HG03565 (cell line): Measurements from ENCODE around the gene NSG2.
"Not testable (repeated sequence)": the region's sequence is repeated elsewhere in the genome, so short reads cannot be mapped to it uniquely, and the experiment has no call there.

Source experiments
- ATAC-seq: cut with Tn5 transposase; IDR thresholded peaks from one replicate; pipeline ENCODE4 v1.9.1; 2021; ENCODE audit warnings: mild to moderate bottlenecking, moderate library complexity; ENCODE audit not compliant: unreplicated experiment

NSG2 gene

GRCh38 chr5:174045470-174046025 lies at the start of gene NSG2:
Gene NSG2 (plus strand): TSS chr5:174045706. CDS start chr5:174046756, 1,050 bp downstream.
- ATAC-seq: peak; percentile 90

- ATAC-seq: no peak
Observed at GRCh38 chr5:173997331-173997730, 48.2 kb upstream of the NSG2 start.

- ATAC-seq: no peak
Observed at GRCh38 chr5:173998531-173998930, 47.0 kb upstream of the NSG2 start.

GRCh38 chr5:174000076-174000475 lies 45.4 kb upstream of the NSG2 start:
- ATAC-seq: no peak

DNA sequence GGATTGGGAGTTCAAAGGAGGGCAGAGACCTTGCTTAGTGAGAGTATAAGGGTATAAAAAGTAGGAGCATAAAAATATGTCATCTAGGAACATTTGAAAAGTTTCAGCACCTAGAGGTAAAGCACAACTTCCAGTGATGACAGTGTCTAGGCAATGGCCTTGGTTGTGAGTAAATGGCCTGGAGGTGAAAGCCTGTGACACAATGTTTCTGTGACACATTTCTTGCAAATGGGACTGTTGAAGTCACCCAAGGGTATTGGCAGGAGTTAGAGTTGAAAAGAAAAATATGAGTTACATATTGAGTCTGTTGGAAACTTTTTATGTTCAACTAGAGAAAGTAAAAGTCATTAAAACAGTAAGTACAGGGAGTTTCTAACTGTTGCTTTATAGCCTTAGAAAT lies 41.7 kb upstream of the NSG2 start:
- no peak for ATAC-seq

DNA sequence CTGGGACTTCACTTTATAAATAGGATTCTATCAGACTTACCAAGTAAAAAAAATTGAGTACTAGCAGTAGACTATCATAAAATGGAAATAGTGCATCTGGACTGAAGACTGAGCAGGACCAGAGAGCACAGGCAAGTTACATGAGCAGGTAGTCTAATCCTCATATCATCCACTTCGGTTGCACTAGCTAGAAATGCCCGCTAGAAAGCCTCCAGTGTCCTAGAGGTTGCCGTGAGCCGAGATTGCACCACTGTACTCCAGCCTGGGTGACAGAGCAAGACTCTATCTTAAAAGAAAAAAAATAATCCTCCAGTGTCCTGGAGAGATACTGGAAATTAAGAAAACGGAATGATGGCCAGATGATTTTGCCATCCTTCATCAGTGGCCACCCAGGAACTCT lies 36.6 kb upstream of the NSG2 start:
- ATAC-seq: no peak

- no peak for ATAC-seq
Observed at GRCh38 chr5:174010365-174010764, 35.1 kb upstream of the NSG2 start.

DNA sequence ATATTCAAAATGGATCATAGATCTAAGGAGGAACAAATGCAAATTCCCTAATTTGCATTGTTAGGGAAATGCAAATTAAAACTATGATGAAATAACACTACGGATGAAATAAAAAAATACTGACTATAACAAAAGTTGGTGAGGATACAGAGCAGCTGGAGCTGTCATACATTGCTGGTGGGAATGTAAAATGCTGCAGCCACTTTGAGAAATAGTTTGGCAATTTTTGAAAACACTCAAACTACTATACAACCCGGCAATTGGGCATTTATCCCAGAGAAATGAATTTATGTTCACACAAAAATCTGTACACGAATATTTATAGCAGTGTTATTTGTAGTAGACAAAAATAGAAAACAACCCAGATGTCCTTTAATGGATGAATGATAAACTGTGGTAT lies 34.1 kb upstream of the NSG2 start:
- ATAC-seq: no peak

DNA sequence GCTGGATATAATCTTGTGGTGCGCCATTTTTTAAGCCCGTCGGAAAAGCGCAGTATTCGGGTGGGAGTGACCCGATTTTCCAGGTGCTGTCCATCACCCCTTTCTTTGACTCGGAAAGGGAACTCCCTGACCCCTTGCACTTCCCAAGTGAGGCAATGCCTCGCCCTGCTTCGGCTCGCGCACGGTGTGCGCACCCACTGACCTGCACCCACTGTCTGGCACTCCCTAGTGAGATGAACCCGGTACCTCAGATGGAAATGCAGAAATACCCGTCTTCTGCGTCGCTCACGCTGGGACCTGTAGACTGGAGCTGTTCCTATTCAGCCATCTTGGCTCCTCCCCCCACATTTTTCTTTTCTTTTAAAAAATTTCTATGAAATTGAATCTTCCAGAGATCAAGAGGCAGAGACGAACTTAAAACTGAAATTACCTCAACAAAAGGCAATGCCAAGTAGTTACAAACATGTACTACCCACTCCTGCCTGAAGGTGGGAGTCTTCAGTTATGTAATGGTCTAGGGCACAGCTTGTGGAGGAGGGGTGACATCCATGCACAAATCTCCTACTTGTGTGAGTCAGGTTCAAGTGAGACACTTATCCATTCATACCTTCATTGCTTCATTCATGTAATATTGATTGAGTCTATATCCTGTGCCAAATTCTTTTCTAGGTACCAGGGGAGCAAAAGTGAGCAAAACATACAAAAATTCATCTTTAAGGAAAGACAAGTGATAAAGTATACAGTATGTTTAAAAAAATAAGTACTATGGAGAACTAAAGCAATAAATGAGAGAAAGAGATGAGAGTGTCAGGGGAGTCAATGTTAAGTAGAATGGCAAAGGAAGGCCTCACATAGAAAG lies 25.2 kb upstream of the NSG2 start:
- ATAC-seq: not testable (repeated sequence)

DNA sequence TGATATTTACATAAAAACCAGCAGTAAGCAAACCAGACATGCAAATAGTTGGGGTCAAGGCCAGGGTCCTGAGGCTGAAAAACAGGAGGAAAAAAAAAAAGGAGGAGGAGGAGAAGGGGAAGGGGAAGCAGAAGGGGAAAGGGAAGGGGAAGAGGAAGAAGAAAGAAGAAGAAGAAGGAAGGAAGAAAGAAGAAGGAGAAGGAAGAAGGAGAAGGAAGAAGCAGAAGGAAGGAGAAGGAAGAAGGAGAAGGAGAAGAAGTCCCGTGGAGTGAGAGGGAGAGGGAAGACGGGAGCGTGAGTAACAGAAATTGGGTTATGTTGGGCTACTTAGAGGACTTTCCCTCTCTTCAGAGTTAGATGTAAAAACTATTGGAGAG lies 24.6 kb upstream of the NSG2 start:
- ATAC-seq: no peak

- ATAC-seq: no peak
Observed at GRCh38 chr5:174022384-174023095, 23.0 kb upstream of the NSG2 start.

DNA sequence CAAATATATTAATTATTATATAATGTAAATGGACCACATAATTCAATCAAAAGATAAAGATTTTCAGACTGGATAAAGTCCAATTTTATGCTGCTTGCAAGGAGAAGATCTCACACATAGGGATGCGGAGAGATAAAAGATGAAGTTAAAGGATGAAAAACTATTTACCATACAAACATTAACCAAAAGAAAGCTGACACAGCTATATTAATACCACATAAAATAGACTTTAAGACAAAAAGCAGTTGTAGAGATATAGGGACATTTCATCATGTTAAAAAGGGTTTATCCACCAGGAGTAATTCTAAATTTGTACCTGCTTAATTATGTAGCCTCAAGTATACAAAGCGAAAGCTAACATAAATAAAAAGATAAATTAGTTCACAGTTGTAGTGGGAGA lies 15.2 kb upstream of the NSG2 start:
- ATAC-seq: no peak

DNA sequence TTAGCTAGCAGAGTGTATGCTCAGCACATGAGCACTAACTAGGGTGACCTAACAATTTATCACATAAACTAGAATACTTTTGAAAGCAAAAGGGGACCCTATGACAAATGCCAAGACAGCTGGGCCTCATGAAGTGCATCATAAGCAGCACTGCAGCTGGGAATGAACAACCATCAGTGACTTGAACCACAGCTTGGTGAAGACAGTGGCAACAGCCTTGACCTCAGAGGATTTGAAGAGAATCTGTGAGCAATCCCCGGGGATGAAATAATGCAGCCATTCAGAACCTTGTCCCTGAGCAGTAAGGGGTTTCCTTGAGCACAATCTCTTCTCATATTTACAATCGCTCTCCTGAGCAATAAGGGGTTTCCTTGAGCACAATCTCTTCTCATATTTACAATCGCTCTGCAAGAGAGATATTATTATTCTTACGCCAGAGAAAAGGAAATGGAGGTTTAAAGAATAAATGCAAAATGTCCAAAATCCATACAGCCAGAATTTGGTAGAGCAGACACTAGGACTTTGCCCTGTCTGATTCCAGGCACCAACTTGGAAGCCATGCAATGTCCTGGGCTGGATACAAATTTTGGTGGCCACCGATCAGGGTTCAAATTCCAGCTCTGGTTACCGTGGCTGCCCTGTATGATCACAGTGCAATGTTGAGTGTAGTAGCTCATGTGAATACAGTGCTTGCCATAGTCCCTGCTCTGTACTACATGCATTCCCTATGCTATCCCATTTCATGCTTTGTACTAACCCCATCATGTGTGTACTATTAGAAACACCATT lies 846 bp upstream of the NSG2 start:
- no peak for ATAC-seq

DNA sequence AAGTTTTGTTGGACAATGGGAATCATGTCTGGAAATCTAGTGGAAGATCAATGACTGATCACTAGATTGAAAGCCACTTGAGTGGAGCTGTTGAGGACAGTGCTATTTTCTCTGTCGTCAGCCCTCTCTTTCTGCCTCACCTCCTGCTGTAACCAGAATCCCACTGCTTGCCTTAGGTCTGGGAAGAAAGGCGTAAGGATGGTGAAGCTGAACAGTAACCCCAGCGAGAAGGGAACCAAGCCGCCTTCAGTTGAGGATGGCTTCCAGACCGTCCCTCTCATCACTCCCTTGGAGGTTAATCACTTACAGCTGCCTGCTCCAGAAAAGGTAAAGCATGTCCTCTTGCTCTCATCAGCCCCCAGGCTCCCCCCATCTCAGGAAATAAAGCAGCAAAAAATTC lies 1.1 kb downstream of the NSG2 start:
- ATAC-seq: no peak

DNA sequence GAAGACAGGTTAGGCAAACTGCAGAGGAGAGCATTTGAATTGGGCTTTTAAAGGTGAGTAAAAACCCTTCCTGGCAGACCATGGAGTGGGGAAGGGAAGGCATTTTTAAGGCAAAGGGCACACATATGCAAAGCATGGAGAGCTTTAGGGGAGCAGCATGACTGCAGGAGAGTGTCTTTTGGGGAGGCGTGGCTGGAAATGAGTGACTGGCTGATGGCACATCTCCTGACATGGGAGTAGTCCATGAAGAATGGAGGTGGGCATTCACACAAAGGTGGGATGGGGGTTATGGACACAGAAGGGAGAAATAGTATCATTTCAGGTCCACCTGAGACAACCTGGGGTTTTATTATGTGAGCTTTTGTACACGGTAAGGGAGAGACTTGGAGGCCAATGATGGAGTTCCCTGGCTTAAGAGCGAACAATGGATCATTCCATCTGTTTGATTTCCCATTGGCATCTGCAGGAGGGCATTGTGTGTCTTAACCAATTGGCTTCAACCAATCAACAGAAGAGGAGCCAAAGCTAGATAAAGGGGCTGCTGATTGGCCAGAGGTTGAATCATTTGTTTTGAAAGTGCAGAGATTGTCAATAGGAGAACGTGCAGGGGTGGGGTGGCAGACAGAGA lies 2.1 kb downstream of the NSG2 start:
- no peak for ATAC-seq

DNA sequence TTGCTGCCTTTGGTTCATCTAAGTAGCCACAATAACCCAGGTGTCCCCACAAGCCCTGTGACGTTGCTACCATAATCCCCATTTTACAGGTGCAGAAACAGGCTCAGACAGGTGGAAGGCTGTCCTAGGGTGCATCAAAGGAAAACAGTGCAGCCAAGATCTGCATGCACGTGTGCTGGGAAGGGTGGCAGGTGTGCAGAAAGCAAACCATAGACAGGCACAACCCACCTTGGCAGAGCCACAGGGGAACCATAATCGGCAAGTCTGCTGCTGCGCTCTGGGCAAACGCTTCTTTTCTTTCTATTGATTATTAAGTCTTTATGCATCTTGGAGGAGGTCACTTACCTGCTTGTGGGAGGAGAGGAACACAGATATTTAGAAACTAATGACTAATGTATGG lies 7.1 kb downstream of the NSG2 start:
- no peak for ATAC-seq

DNA sequence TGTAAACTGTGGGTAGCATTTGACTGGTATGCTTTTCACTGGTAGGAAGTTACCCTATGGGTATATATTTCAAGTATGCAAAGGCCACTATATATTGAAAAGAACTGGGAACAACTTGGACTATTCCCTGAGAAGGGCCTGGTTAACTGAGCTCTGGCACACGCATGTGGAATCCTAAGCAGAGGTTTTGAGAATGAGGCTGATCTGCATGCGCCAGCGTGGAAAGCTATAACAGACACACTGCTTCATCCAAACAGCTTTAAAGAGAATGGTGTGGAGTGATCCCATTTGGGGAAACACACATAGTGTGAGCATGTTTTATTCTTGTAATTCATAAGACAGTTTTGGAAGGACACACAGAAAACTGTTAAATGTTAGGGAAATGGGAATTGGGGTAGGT lies 8.4 kb downstream of the NSG2 start:
- ATAC-seq: no peak

GRCh38 chr5:174056064-174056847 lies 10.8 kb downstream of the NSG2 start:
- no peak for ATAC-seq

- ATAC-seq: no peak
Observed at GRCh38 chr5:174057206-174057605, 11.7 kb downstream of the NSG2 start.
